Measurements from ENCODE around the gene LCOR. TPM values are rescaled to one million over a fixed set of nuclear protein-coding genes. Genes with fewer than 3 reads are reported as not detected.

The LCOR gene
- 31.6 and 58.7 TPM in 2 replicates for total RNA-seq

DNA sequence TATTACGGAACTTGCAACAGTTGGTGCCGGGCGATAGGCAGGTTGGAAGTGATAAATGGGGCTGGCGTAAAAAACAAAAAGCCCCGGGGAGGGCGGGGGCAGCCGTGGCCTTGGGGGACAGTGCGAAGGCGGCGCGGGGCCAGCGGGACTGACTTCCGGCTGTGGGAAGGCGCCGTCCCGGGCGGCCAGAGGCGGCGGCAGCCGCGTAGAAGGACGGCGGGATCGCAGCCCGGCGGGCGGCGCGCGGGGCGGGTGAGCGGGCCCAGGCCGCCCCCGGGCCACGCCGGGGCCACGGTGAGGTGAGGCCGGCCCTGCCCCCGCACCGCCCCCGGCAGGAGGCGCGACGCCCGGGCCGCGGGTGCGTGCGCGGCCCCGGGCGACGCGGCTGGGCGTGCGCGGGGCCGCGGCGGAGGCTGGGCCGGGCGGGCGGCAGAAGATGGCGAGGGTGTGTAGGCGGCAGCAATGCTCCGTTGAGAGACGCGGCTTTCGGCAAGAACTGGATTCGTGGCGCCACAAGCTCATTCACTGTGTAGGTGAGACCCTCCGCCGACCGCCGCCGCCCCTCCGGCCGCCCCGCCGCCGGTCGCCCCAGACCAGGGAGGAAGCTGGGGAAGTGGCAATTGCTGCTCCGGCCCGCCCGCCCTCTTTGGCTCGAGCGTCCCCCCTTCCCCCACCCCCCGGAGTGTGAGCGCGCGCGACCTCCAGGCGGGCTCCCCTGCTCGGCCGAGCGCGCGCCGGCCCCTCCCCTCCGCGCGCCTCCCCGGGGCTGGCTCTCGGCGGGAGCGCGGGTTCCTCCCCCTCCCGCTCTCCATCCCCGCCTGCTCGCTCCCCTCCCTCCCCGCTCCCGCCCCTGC is at the start of gene LCOR:
LCOR (plus strand) TSS at position 432 of the 854 bp plus-strand sequence. CDS start 116,760 bp downstream, outside the sequence.
- peak; percentile 89 for DNase-seq (ENCODE audit: low read depth)
- TF ChIP-seq, protein P1, sequence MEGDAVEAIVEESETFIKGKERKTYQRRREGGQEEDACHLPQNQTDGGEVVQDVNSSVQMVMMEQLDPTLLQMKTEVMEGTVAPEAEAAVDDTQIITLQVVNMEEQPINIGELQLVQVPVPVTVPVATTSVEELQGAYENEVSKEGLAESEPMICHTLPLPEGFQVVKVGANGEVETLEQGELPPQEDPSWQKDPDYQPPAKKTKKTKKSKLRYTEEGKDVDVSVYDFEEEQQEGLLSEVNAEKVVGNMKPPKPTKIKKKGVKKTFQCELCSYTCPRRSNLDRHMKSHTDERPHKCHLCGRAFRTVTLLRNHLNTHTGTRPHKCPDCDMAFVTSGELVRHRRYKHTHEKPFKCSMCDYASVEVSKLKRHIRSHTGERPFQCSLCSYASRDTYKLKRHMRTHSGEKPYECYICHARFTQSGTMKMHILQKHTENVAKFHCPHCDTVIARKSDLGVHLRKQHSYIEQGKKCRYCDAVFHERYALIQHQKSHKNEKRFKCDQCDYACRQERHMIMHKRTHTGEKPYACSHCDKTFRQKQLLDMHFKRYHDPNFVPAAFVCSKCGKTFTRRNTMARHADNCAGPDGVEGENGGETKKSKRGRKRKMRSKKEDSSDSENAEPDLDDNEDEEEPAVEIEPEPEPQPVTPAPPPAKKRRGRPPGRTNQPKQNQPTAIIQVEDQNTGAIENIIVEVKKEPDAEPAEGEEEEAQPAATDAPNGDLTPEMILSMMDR (IDR thresholded peaks at IDR 0.05; ENCODE audit: insufficient read depth, low read depth, low read length), result no peak
- H3K4me3 ChIP-seq (ENCODE audit: low read depth, low read length), result peak within 1 kb of the TSS; percentile 83

DNA sequence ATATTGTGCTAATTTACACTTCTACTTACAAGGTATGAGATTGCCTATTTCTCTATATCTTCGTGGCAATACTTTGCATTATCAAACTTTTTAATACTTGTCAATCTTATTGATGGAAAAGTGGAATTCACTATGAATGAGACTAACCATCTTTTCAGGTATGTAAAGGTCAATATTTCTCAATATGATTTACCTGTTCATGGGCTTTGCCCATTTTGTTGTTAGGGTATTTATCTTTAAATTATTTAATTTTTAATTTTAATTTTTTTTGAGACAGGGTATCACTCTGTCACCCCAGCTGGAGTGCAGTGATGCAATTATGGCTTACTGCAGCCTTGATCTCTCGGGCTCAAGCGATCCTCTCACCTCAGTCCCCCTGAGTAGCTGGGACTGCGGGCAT is 47.8 kb upstream of the LCOR start:
- no peak overlapping the region for H3K4me3 ChIP-seq (ENCODE audit: low read depth, low read length)
- DNase-seq (ENCODE audit: low read depth), result no peak
- TF ChIP-seq, protein P1 (IDR thresholded peaks at IDR 0.05; ENCODE audit: insufficient read depth, low read depth, low read length), result no peak

DNA sequence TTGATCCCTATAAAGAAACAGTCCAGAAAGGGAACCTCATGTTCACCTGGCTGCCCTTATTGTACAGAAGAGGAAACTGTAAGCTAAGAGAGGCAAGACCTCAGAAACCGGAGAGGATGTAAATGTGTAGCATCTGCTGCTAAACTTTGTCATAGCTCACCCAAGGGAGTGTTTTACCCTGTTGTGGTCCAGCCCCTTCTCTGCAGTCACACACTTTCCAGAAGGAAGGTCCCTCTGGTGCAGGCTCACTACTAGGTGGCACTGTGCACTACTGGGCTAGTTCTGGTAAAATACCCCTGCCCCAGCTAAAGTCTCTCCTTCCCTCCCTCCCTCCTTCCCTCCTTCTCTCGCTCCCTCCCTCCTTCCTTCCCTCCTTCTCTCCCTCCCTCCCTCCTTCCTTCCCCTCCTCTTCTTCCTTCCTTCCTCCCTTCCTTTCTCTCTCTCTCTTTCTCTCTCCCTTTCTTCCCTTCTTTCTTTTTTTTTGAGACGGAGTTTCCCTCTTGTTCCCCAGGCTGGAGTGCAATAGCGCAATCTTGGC is 42.5 kb upstream of the LCOR start:
- H3K4me3 ChIP-seq (ENCODE audit: low read depth, low read length), result no peak overlapping the region
- TF ChIP-seq, protein P1 (IDR thresholded peaks at IDR 0.05; ENCODE audit: insufficient read depth, low read depth, low read length), result peak; percentile 75
- peak; percentile 39 for DNase-seq (ENCODE audit: low read depth)

- DNase-seq (ENCODE audit: low read depth), result no peak
- H3K4me3 ChIP-seq (ENCODE audit: low read depth, low read length), result no peak overlapping the region
- TF ChIP-seq, protein P1 (IDR thresholded peaks at IDR 0.05; ENCODE audit: insufficient read depth, low read depth, low read length), result no peak
Measured at GRCh38 chr10:96791902-96792301, 40.2 kb upstream of the LCOR start.

GRCh38 chr10:96794836-96795733 is 37.0 kb upstream of the LCOR start:
- TF ChIP-seq, protein P1 (IDR thresholded peaks at IDR 0.05; ENCODE audit: insufficient read depth, low read depth, low read length), result no peak
- no peak overlapping the region for H3K4me3 ChIP-seq (ENCODE audit: low read depth, low read length)
- DNase-seq (ENCODE audit: low read depth), result peak; percentile 47

GRCh38 chr10:96797485-96797884 is 34.6 kb upstream of the LCOR start:
- TF ChIP-seq, protein P1 (IDR thresholded peaks at IDR 0.05; ENCODE audit: insufficient read depth, low read depth, low read length), result no peak
- DNase-seq (ENCODE audit: low read depth), result no peak
- H3K4me3 ChIP-seq (ENCODE audit: low read depth, low read length), result no peak overlapping the region

Data from fibroblast of villous mesenchyme (primary cell).